Left lung (tissue), 10 donors: Measurements from ENCODE around the gene VPS35. TPM values are rescaled to one million over a fixed set of nuclear protein-coding genes. Genes with fewer than 3 reads are reported as not detected.

Experiments used
- ATAC-seq: fragments of 200-7000 bp; cut with Tn5 transposase; one replicate; pipeline ENCODE4 v1.9.1; 2020; ENCODE audit warnings: moderate library complexity
- DNase-seq, 4 donors: peaks; one replicate each; pipeline ENCODE4 v3.0.0-alpha.2; 2013 to 2020
- H3K27ac ChIP-seq, 2 donors: fragments of 200-600 bp; sonication (generic) in 1 of 2; one replicate each; pipeline versions ENCODE4 v1.5.0 to v1.8.0; 2020 to 2021
- H3K27me3 ChIP-seq, 2 donors: fragments of 200-600 bp; sonication (generic) in 1 of 2; one replicate each; pipeline versions ENCODE4 v1.5.0 to v1.8.0; 2020 to 2021
- H3K36me3 ChIP-seq, 2 donors: fragments of 200-600 bp; sonication (generic) in 1 of 2; one replicate each; pipeline versions ENCODE4 v1.5.0 to v1.8.0; 2020 to 2021
- H3K4me1 ChIP-seq, 2 donors: fragments of 200-600 bp; one replicate each; pipeline ENCODE4 v1.8.0; 2021
- H3K4me3 ChIP-seq, 2 donors: fragments of 200-600 bp; sonication (generic) in 1 of 2; one replicate each; pipeline versions ENCODE4 v1.5.0 to v1.8.0; 2020 to 2021; ENCODE audit warnings: mild to moderate bottlenecking in 1 of 2
- H3K9me3 ChIP-seq, 2 donors: fragments of 200-600 bp; sonication (generic) in 1 of 2; one replicate each; pipeline versions ENCODE4 v1.5.0 to v1.8.0; 2020 to 2021
- intact Hi-C, 2 donors: fragments of 100-400 bp; cut with DNase I; formaldehyde crosslinking; loops; one replicate each; pipeline versions ENCODE4 v1.11.2 to v1.14.2; 2022
- polyA plus RNA-seq, 6 donors: library from polyadenylated mRNA; unstranded; fragments of 120-200 nt; gene quantifications; one replicate each; pipeline ENCODE4 v1.2.1, GENCODE V29; 2013; ENCODE audit not compliant: insufficient read length in 6 of 6
- total RNA-seq, 2 donors: library from RNA; stranded (reverse); fragmentation: NEBNext Ultra II Directional; extraction: Animal tissue kit (Norgen Biotek cat#: 25700); gene quantifications; one replicate each; pipeline ENCODE4 v1.2.1, GENCODE V29; 2021
- TF ChIP-seq, protein P1 (sequence below), 2 donors: fragments of 200-600 bp; sonication (generic) in 1 of 2; IDR thresholded peaks; one replicate each; pipeline versions ENCODE4 v1.5.0 to v1.8.0; 2021; ENCODE audit warnings: antibody characterized with exemption in 2 of 2
- donor health status: DM: no; HTN: yes; CAD: no.
- donor health status: DM: no; HTN: no; CAD: no.

Gene VPS35
- total and polyA plus RNA-seq, 8 donors = 102 to 161 (median 129) TPM

DNA sequence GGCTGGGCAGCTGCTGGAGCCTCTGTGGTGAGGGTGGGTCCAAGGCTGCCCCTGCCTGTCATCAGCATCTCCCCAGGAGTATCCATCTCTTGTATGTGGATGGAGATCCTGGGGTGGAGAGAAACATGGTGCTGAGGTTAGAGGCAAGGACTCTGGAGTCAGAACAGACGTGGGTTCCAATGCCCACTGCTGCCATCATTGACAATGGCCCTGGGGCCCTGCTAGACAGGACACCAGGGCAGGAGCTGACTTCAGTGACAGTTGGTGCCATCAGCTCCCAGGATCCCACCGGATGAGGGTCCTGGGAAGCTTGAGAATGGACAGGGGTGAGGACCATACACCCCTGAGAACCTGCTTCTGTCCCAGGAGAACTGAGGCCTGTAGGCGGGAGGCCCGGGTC, 43.6 kb upstream of the VPS35 start:
- Histone ChIP-seq H3K9me3 (no peaks in the 10 kb centered on the region), H3K4me3 (no peak overlapping the region), H3K36me3 (no peaks in the 10 kb centered on the region), H3K4me1 (no peaks in the 10 kb centered on the region), H3K27ac (no peak overlapping the region), H3K27me3 (no peaks in the 10 kb centered on the region)
- no peak for ATAC-seq
- no peak for DNase-seq
- intact Hi-C loops = no loop called here
- TF ChIP-seq, protein P1, sequence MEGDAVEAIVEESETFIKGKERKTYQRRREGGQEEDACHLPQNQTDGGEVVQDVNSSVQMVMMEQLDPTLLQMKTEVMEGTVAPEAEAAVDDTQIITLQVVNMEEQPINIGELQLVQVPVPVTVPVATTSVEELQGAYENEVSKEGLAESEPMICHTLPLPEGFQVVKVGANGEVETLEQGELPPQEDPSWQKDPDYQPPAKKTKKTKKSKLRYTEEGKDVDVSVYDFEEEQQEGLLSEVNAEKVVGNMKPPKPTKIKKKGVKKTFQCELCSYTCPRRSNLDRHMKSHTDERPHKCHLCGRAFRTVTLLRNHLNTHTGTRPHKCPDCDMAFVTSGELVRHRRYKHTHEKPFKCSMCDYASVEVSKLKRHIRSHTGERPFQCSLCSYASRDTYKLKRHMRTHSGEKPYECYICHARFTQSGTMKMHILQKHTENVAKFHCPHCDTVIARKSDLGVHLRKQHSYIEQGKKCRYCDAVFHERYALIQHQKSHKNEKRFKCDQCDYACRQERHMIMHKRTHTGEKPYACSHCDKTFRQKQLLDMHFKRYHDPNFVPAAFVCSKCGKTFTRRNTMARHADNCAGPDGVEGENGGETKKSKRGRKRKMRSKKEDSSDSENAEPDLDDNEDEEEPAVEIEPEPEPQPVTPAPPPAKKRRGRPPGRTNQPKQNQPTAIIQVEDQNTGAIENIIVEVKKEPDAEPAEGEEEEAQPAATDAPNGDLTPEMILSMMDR (IDR thresholded peaks at IDR 0.05) = no peak

DNA sequence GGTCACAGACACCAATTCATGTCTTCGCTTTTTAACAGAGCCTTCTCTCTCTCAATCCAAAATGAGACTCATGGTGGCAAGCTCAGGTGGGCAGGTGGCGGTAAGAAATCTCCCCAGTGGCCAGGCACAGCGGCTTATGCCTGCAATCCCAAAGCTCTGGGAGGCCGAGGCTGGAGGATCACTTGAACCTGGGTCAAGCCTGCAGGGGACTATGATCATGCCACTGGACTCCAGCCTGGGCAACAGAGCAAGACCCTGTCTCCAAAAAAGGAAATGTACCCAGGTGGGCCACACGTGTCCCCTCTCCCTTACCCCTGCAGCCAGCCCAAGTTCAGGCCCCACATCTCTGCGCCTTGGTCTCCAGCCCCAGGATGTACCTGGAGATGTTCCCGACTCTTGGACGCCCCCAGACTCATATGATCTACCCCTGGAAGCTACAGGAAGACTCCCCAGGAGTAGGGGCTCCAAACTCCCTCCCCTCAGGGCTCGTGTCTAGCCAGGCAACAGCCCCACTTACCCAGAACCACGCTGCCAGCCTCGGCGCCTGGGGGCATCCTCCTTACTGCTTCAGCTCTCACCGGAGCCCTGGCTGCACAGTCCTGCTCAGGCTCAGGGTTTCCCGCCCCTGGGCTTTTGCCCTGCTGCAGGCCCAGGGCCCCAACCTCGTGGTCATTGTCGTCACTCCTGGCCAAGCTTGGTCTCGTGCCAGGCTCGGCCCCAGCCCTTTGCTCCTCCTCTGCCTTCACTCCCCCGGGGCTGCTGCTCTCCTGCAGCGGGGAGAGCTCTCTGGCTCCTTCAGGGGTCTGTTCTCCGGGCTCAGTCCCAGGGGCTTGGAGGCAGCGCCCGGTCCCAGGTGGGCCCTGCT, 42.9 kb upstream of the VPS35 start:
- H3K36me3 ChIP-seq = no peaks in the 10 kb centered on the region
- no peaks in the 10 kb centered on the region for H3K9me3 ChIP-seq
- no peaks in the 10 kb centered on the region for H3K27me3 ChIP-seq
- TF ChIP-seq, protein P1 (IDR thresholded peaks at IDR 0.05) = no peak
- ATAC-seq (no peak), DNase-seq (no peak)
- no peak overlapping the region for H3K4me3 ChIP-seq
- no peak overlapping the region for H3K27ac ChIP-seq
- H3K4me1 ChIP-seq = no peaks in the 10 kb centered on the region
- intact Hi-C loops = no loop called here

- H3K4me3 ChIP-seq = no peak overlapping the region
- no peak overlapping the region for H3K27ac ChIP-seq
- intact Hi-C loops = no loop called here
- TF ChIP-seq, protein P1 (IDR thresholded peaks at IDR 0.05) = no peak
- DNase-seq (no peak), ATAC-seq (no peak)
- H3K36me3 ChIP-seq = no peaks in the 10 kb centered on the region
- no peaks in the 10 kb centered on the region for H3K27me3 ChIP-seq
- no peaks in the 10 kb centered on the region for H3K9me3 ChIP-seq
- H3K4me1 ChIP-seq = no peaks in the 10 kb centered on the region
Observed at GRCh38 chr16:46730801-46731690, 42.1 kb upstream of the VPS35 start.

GRCh38 chr16:46730126-46730525, 41.1 kb upstream of the VPS35 start:
- H3K36me3 ChIP-seq = no peaks in the 10 kb centered on the region
- intact Hi-C loops = no loop called here
- no peak overlapping the region for H3K4me3 ChIP-seq
- peaks cover 0 to 6% of the 10 kb centered on the region in 2 donors for H3K9me3 ChIP-seq
- no peaks in the 10 kb centered on the region for H3K4me1 ChIP-seq
- TF ChIP-seq, protein P1 (IDR thresholded peaks at IDR 0.05) = no peak
- H3K27ac ChIP-seq = no peak overlapping the region
- no peaks in the 10 kb centered on the region for H3K27me3 ChIP-seq
- DNase-seq (no peak), ATAC-seq (no peak)
